Stimulated activated naive CD4-positive, alpha-beta T cell treated with Interleukin-2 at 50 U/mL for 16 hours (primary cell): ENCODE results near the gene HOXD10.

Experiments used
- DNase-seq: peaks from one replicate; lab custom pipeline; 2025; lab: John Stamatoyannopoulos, UW

The HOXD10 gene

GRCh38 chr2:176137252-176137580 lies 20.6 kb downstream of the HOXD10 start:
- DNase-seq: no peak

- DNase-seq: no peak
Observed at GRCh38 chr2:176137906-176138305, 21.3 kb downstream of the HOXD10 start.

GRCh38 chr2:176138526-176138922 lies 21.9 kb downstream of the HOXD10 start:
- DNase-seq: no peak

- DNase-seq: no peak
Observed at GRCh38 chr2:176138923-176139660, 22.5 kb downstream of the HOXD10 start.

GRCh38 chr2:176139661-176140512 lies 23.3 kb downstream of the HOXD10 start:
- DNase-seq: no peak

- peak; percentile 28 for DNase-seq
Observed at GRCh38 chr2:176140513-176141317, 24.1 kb downstream of the HOXD10 start.

- no peak for DNase-seq
Observed at GRCh38 chr2:176142281-176142680, 25.7 kb downstream of the HOXD10 start.

- no peak for DNase-seq
Observed at GRCh38 chr2:176145085-176145969, 28.7 kb downstream of the HOXD10 start.

- no peak for DNase-seq
Observed at GRCh38 chr2:176146101-176146500, 29.5 kb downstream of the HOXD10 start.

- DNase-seq: no peak
Observed at GRCh38 chr2:176146645-176147044, 30.1 kb downstream of the HOXD10 start.

GRCh38 chr2:176147210-176147799 lies 30.7 kb downstream of the HOXD10 start:
- DNase-seq: no peak

GRCh38 chr2:176147800-176148496 lies 31.4 kb downstream of the HOXD10 start:
- DNase-seq: no peak

GRCh38 chr2:176148751-176149421 lies 32.3 kb downstream of the HOXD10 start:
- no peak for DNase-seq

GRCh38 chr2:176149481-176149938 lies 32.9 kb downstream of the HOXD10 start:
- no peak for DNase-seq

- DNase-seq: no peak
Observed at GRCh38 chr2:176149939-176150583, 33.5 kb downstream of the HOXD10 start.

GRCh38 chr2:176150584-176151441 lies 34.2 kb downstream of the HOXD10 start:
- no peak for DNase-seq

GRCh38 chr2:176151442-176152287 lies 35.1 kb downstream of the HOXD10 start, which contains the start of gene HOXD4:
Gene HOXD4, plus strand, starts transcription at chr2:176151550. Its CDS starts 84 bp downstream, at chr2:176151634.
- DNase-seq: no peak
